K562 (cell line): Measurements from ENCODE around the gene PON1. TPM values are rescaled to one million over a fixed set of nuclear protein-coding genes. Genes with fewer than 3 reads are reported as not detected.

Source experiments
- ATAC-seq: fragments of 200-7000 bp; cut with Tn5 transposase; 3 replicates; pipeline ENCODE4 v1.9.1; 2020; ENCODE audit warnings: moderate library complexity
- BruUV-seq: library from RNA; stranded (reverse); fragments of 400-500 nt; replicated peaks from 2 replicates; lab custom pipeline; 2021; lab: Mats Ljungman, UMichigan
- CTCF ChIA-PET: fragments of 300-600 bp; formaldehyde crosslinking; extraction: SDS; loops from one replicate; lab custom pipeline; 2021; ENCODE audit warnings: low intra/inter-chr PET ratio; lab: Yijun Ruan, JAX
- POLR2A ChIA-PET: fragments of 300-600, 350-650 bp; sonication (Branson Sonifier 250); formaldehyde crosslinking; extraction: SDS; loops from one replicate; lab custom pipeline; 2021; ENCODE audit warnings: antibody characterized with exemption, inconsistent platforms; lab: Yijun Ruan, JAX
- DNase-seq, 4 experiments: peaks; one replicate each; pipeline versions ENCODE4 v3.0.0 to v3.0.0-alpha.2; 2011 to 2018; ENCODE audit warnings: low spot score in 3 of 4, mixed read lengths in 3 of 4; ENCODE audit errors: extremely low read depth in 1 of 4
- FAIRE-seq: peaks from 2 replicates; lab custom pipeline; 2011; peaks lifted over from hg19 to GRCh38; lab: Jason Lieb, UNC
- H2AFZ ChIP-seq: 2 replicates; pipeline ENCODE4 v1.6.0; 2011; ENCODE audit warnings: low read depth, low read length, control low read depth, inconsistent platforms
- H3K27ac ChIP-seq: fragments of 200-600 bp; 3 replicates; pipeline ENCODE4 v1.8.0; 2011; ENCODE audit warnings: low read depth, mild to moderate bottlenecking, control low read depth, inconsistent platforms, low read length, moderate library complexity, mixed read lengths; ENCODE audit errors: extremely low read depth
- H3K27me3 ChIP-seq, 2 experiments: fragments of 300-600 bp in 1 of 2; 2 replicates in 1 of 2; 3 replicates in 1 of 2; pipeline versions ENCODE4 v1.6.0 to v1.8.0; 2011; ENCODE audit warnings: inconsistent platforms in 2 of 2, low read length in 2 of 2, mild to moderate bottlenecking in 1 of 2, mixed read lengths in 1 of 2, moderate library complexity in 1 of 2; ENCODE audit not compliant: control insufficient read depth in 2 of 2, insufficient read depth in 2 of 2
- H3K36me3 ChIP-seq: fragments of 300-600 bp; 3 replicates; pipeline ENCODE4 v1.8.0; 2011; ENCODE audit warnings: mild to moderate bottlenecking, low read length, inconsistent platforms; ENCODE audit not compliant: control insufficient read depth, insufficient read depth
- H3K4me1 ChIP-seq, 2 experiments: fragments of 200-600 bp in 1 of 2; replicated peaks in 1 of 2; 2 replicates in 1 of 2; 3 replicates in 1 of 2; pipeline versions ENCODE4 v1.5.1 to v1.8.0; 2011; ENCODE audit warnings: inconsistent platforms in 2 of 2, low read length in 2 of 2, mild to moderate bottlenecking in 1 of 2, mixed read lengths in 1 of 2, moderate library complexity in 1 of 2; ENCODE audit not compliant: control insufficient read depth in 2 of 2, insufficient read depth in 2 of 2
- H3K4me2 ChIP-seq: 2 replicates; pipeline ENCODE4 v1.6.1; 2011; ENCODE audit warnings: low read length, control low read depth, inconsistent platforms, mixed read lengths; ENCODE audit not compliant: insufficient read depth
- H3K4me3 ChIP-seq: fragments of 200-600 bp; sonication (generic), shearing (Covaris generic); 2 replicates; pipeline ENCODE4 v1.5.1; 2016; ENCODE audit warnings: control low read depth, inconsistent platforms
- H3K79me2 ChIP-seq: fragments of 200-600 bp; 3 replicates; pipeline ENCODE4 v1.8.0; 2011; ENCODE audit warnings: low read length, inconsistent platforms; ENCODE audit not compliant: control insufficient read depth, insufficient read depth
- H3K9ac ChIP-seq, 2 experiments: 2 replicates each; pipeline versions ENCODE4 v1.6.0 to v1.6.1; 2011; ENCODE audit warnings: low read depth in 2 of 2, low read length in 2 of 2, control low read depth in 1 of 2, inconsistent platforms in 1 of 2, mild to moderate bottlenecking in 1 of 2, mixed read lengths in 1 of 2; ENCODE audit not compliant: insufficient read depth in 1 of 2
- H3K9me1 ChIP-seq: one replicate; pipeline ENCODE4 v1.6.0; 2011; ENCODE audit warnings: inconsistent platforms, mild to moderate bottlenecking, low read length, moderate library complexity; ENCODE audit not compliant: control insufficient read depth, insufficient read depth
- H3K9me3 ChIP-seq: replicated peaks from 2 replicates; pipeline ENCODE4 v1.5.1; 2011; ENCODE audit warnings: low read depth, low read length, inconsistent platforms; ENCODE audit not compliant: control insufficient read depth, insufficient read depth
- H4K20me1 ChIP-seq: replicated peaks from 2 replicates; pipeline ENCODE4 v1.6.1; 2011; ENCODE audit warnings: low read length, inconsistent platforms, mixed read lengths; ENCODE audit not compliant: control insufficient read depth, insufficient read depth
- CCNT2 ChIP-seq: IDR thresholded peaks from 2 replicates; pipeline ENCODE4 v1.6.1; 2011; ENCODE audit warnings: borderline replicate concordance, low read depth, mild to moderate bottlenecking, moderate library complexity, mixed read lengths, low read length; ENCODE audit not compliant: insufficient read length; ENCODE audit errors: extremely low read depth
- CREBBP ChIP-seq: IDR thresholded peaks from one replicate; pipeline ENCODE4 v1.6.1; 2012; ENCODE audit warnings: low read depth, mild to moderate bottlenecking, control low read depth, inconsistent platforms, low read length
- FOXA1 ChIP-seq: fragments of 450-650 bp; IDR thresholded peaks from 2 replicates; pipeline ENCODE4 v1.6.1; 2016; ENCODE audit warnings: mild to moderate bottlenecking, borderline replicate concordance
- HNRNPK ChIP-seq: fragments of 200-400 bp; formaldehyde crosslinking; IDR thresholded peaks from one replicate; pipeline ENCODE4 v1.6.1; 2018; ENCODE audit warnings: mild to moderate bottlenecking, low read depth, low read length; ENCODE audit not compliant: poor library complexity, severe bottlenecking
- HNRNPLL ChIP-seq: fragments of 200-400 bp; formaldehyde crosslinking; IDR thresholded peaks from 2 replicates; pipeline ENCODE4 v1.6.1; 2017; ENCODE audit warnings: low read length, low read depth, mild to moderate bottlenecking; ENCODE audit not compliant: poor library complexity, severe bottlenecking
- MCM5 ChIP-seq: fragments of 450-650 bp; IDR thresholded peaks from 2 replicates; pipeline ENCODE4 v1.6.1; 2016; ENCODE audit warnings: low read depth
- MXI1 ChIP-seq: IDR thresholded peaks from 2 replicates; pipeline ENCODE4 v1.6.1; 2011; ENCODE audit warnings: low read depth, mild to moderate bottlenecking, improper control_type of control experiment, low read length
- SETDB1 ChIP-seq: IDR thresholded peaks from one replicate; pipeline ENCODE4 v1.6.1; 2012; ENCODE audit warnings: low read length, control low read depth, inconsistent platforms
- WGBS: fragments of 100-300 bp; shearing (Covaris generic); methylation state at CpG from one replicate; pipeline ENCODE4 v1.1.6; 2016; ENCODE audit warnings: low coverage, mixed read lengths; ENCODE audit not compliant: insufficient coverage; ENCODE audit errors: missing lambda C conversion rate; 5-methylcytosine and 5-hydroxymethylcytosine counted together
- in situ Hi-C: fragments of 300-500 bp; cut with MboI; formaldehyde crosslinking; loops from 4 replicates; pipeline ENCODE4 v1.15.0; 2018; ENCODE audit warnings: inconsistent platforms, mixed read lengths
- intact Hi-C: fragments of 100-400 bp; cut with micrococcal nuclease; formaldehyde crosslinking; loops from 2 replicates; pipeline ENCODE4 v1.14.2; 2022
- polyA plus RNA-seq, 8 experiments: library from polyadenylated mRNA; depleted of rRNA in 4 of 8; stranded (reverse) in 5 of 8; unstranded in 3 of 8; fragments of >200 nt; fragmentation: Nextera tagmentation in 2 of 8; fragmentation: Illumina TruSeq in 1 of 8; extraction: Ambion mirVana in 2 of 8; extraction: Trizol in 1 of 8; gene quantifications; 2 replicates each; pipeline versions ENCODE4 v1.2.1 to v1.2.3, GENCODE V29; 2011 to 2014; ENCODE audit warnings: inconsistent platforms in 1 of 8, missing spikeins in 1 of 8
- total RNA-seq, 7 experiments: library from RNA; depleted of rRNA in 6 of 7; stranded (reverse); fragments of >200 nt in 6 of 7; fragmentation: Illumina TruSeq in 2 of 7; extraction: Trizol in 2 of 7; gene quantifications; 2 replicates each; pipeline versions ENCODE4 v1.2.1 to v1.2.3, GENCODE V29; 2011 to 2021; ENCODE audit warnings: low replicate concordance in 1 of 7
- TF ChIP-seq, protein P1 (sequence below), 3 experiments: fragments of 200-800 bp in 1 of 3; sonication (Bioruptor generic) in 1 of 3; sonication (generic) in 1 of 3; formaldehyde crosslinking in 1 of 3; IDR thresholded peaks; 2 replicates each; pipeline versions ENCODE4 v1.6.1 to v1.8.0; 2016 to 2022; ENCODE audit warnings: mild to moderate bottlenecking in 2 of 3, missing compliant biosample characterization in 2 of 3, missing genetic modification characterization in 2 of 3, missing genetic modification reagents in 1 of 3
- TF ChIP-seq, protein P2 (sequence below): fragments of 450-650 bp; formaldehyde crosslinking; conservative IDR thresholded peaks from 2 replicates; pipeline ENCODE4 v1.4.0; 2022; ENCODE audit warnings: mild to moderate bottlenecking, missing genetic modification characterization

PON1 gene
- total and polyA plus RNA-seq, 9 of the 15 experiments (the other 6 are each of a cell fraction or from before 2014, with no cell fraction given) = not detected

DNA sequence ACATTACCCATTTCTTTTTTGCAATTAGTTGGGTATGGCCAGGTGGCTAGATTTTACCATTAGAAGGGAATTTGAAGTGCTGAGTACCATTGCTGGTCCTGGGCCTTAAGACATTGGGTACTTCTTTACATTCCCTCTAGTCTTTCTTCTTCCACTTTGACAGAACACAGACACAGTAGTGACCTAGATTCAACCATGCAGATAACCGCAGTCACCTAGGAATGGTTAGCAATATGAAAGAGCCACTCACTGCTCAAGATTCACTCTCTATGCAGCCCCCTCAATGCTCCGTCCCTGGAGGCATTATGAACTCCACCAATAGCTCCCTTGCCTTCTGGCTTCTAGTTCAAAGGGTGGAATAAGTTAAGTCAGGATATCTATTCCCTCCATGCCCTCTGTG lies 16.2 kb upstream of the PON1 start:
- no peak for ATAC-seq

More for the DNA sequence above, 16.2 kb upstream of the PON1 start:
- no TSS peak for BruUV-seq
- in situ Hi-C loops (no loop called here), intact Hi-C loops (no loop called here)
- POLR2A ChIA-PET = interaction anchor here (0.6 kb wide), 1 partner anchor 15 kb away, joined by 3 read pairs; no protein-coding TSS in a partner anchor
- no peaks in the 10 kb centered on the region for H3K9me1 ChIP-seq
- no peaks in the 10 kb centered on the region for H3K79me2 ChIP-seq
- no peak overlapping the region for H3K4me3 ChIP-seq
- H3K27ac ChIP-seq = no peak overlapping the region
- H3K36me3 ChIP-seq = no peaks in the 10 kb centered on the region
- no peaks in the 10 kb centered on the region for H3K27me3 ChIP-seq
- H4K20me1 ChIP-seq = no peaks in the 10 kb centered on the region
- H2AFZ ChIP-seq = no peak overlapping the region
- CTCF ChIA-PET = no interaction called here
- no peaks in the 10 kb centered on the region for H3K4me1 ChIP-seq
- no peak for FAIRE-seq
- no peaks in the 10 kb centered on the region for H3K9me3 ChIP-seq
- H3K9ac ChIP-seq = no peak overlapping the region
- 0% methylated on average over 2 of the region's 2 CpGs for WGBS
- DNase-seq = no peak
- no peak for TF ChIP-seq HNRNPK
- TF ChIP-seq, protein P1, sequence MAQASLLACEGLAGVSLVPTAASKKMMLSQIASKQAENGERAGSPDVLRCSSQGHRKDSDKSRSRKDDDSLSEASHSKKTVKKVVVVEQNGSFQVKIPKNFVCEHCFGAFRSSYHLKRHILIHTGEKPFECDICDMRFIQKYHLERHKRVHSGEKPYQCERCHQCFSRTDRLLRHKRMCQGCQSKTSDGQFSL (CRISPR knock-in tag; IDR thresholded peaks at IDR 0.05) = no peak
- TF ChIP-seq, protein P1 (tag; IDR thresholded peaks at IDR 0.05) = no peak
- TF ChIP-seq, protein P2, sequence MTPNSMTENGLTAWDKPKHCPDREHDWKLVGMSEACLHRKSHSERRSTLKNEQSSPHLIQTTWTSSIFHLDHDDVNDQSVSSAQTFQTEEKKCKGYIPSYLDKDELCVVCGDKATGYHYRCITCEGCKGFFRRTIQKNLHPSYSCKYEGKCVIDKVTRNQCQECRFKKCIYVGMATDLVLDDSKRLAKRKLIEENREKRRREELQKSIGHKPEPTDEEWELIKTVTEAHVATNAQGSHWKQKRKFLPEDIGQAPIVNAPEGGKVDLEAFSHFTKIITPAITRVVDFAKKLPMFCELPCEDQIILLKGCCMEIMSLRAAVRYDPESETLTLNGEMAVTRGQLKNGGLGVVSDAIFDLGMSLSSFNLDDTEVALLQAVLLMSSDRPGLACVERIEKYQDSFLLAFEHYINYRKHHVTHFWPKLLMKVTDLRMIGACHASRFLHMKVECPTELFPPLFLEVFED (CRISPR knock-in tag) = no peak
- no peak for TF ChIP-seq MCM5
- TF ChIP-seq CREBBP = no peak
- TF ChIP-seq MXI1 = no peak
- TF ChIP-seq CCNT2 = no peak
- TF ChIP-seq SETDB1 = no peak
- no peak for TF ChIP-seq FOXA1
- TF ChIP-seq HNRNPLL = no peak
- no peak overlapping the region for H3K4me2 ChIP-seq
